Naive thymus-derived CD4-positive, alpha-beta T cell (primary cell): ENCODE measurements around the gene KLF16. TPM values are rescaled to one million over a fixed set of nuclear protein-coding genes. Genes with fewer than 3 reads are reported as not detected.
A peak's percentile ranks its signal among the peaks of the same experiment; 100 is the strongest.

Source experiments
- ATAC-seq: fragments of 150-1000 bp; cut with Tn5 transposase; 2 replicates; pipeline ENCODE4 v1.10.0; 2021; ENCODE audit warnings: mild to moderate bottlenecking, moderate library complexity
- CTCF ChIA-PET: fragments of 350-600 bp; sonication (Branson Sonifier 250); formaldehyde crosslinking; loops from one replicate; lab custom pipeline; 2021; ENCODE audit warnings: antibody characterized with exemption; lab: Charles Lee
- POLR2A ChIA-PET: fragments of 350-600 bp; sonication (Branson Sonifier 250); formaldehyde crosslinking; loops from one replicate; lab custom pipeline; 2021; ENCODE audit warnings: antibody characterized with exemption, inconsistent platforms; lab: Charles Lee
- DNase-seq, 9 donors: peaks; one replicate each; pipeline versions ENCODE4 v3.0.0 to v3.0.0-alpha.2; 2020 to 2022; ENCODE audit warnings: mixed read lengths in 1 of 9
- H3K27ac ChIP-seq: one replicate; pipeline ENCODE4 v1.7.0; 2013; ENCODE audit warnings: mild to moderate bottlenecking, low read depth, low read length, moderate library complexity
- H3K27me3 ChIP-seq, 2 donors: one replicate each; pipeline ENCODE4 v1.7.0; 2013; ENCODE audit warnings: low read length in 2 of 2, mild to moderate bottlenecking in 2 of 2, moderate library complexity in 2 of 2; ENCODE audit not compliant: control insufficient read depth in 2 of 2, insufficient read depth in 2 of 2
- H3K36me3 ChIP-seq, 3 experiments: 1 replicate in 2 of 3; 2 replicates in 1 of 3; pipeline ENCODE4 v1.7.0; 2013; ENCODE audit warnings: low read length in 3 of 3, mild to moderate bottlenecking in 3 of 3, moderate library complexity in 1 of 3; ENCODE audit not compliant: insufficient read depth in 3 of 3, control insufficient read depth in 2 of 3
- H3K4me1 ChIP-seq, 2 donors: one replicate each; pipeline ENCODE4 v1.7.0; 2013; ENCODE audit warnings: low read length in 2 of 2, mild to moderate bottlenecking in 2 of 2, moderate library complexity in 1 of 2; ENCODE audit not compliant: control insufficient read depth in 2 of 2, insufficient read depth in 2 of 2
- H3K4me3 ChIP-seq: 2 replicates; pipeline ENCODE4 v1.7.0; 2013; ENCODE audit warnings: mild to moderate bottlenecking, low read length
- H3K9me3 ChIP-seq, 3 experiments: 1 replicate in 2 of 3; 2 replicates in 1 of 3; pipeline ENCODE4 v1.7.0; 2013; ENCODE audit warnings: low read length in 3 of 3; ENCODE audit not compliant: control insufficient read depth in 2 of 3
- H3K27ac Mint-ChIP-seq, 9 donors: one replicate each; pipeline ENCODE4 v1.8.0; 2020 to 2022; ENCODE audit warnings: mixed read lengths in 9 of 9, mild to moderate bottlenecking in 8 of 9, moderate library complexity in 5 of 9, inconsistent platforms in 2 of 9
- H3K27me3 Mint-ChIP-seq, 5 donors: one replicate each; pipeline ENCODE4 v1.8.0; 2021 to 2022; ENCODE audit warnings: mixed read lengths in 5 of 5, mild to moderate bottlenecking in 1 of 5
- H3K36me3 Mint-ChIP-seq, 5 donors: one replicate each; pipeline ENCODE4 v1.8.0; 2020 to 2022; ENCODE audit warnings: mixed read lengths in 5 of 5, mild to moderate bottlenecking in 3 of 5, inconsistent platforms in 1 of 5
- H3K4me1 Mint-ChIP-seq, 7 donors: one replicate each; pipeline ENCODE4 v1.8.0; 2020 to 2022; ENCODE audit warnings: mixed read lengths in 7 of 7, mild to moderate bottlenecking in 3 of 7, inconsistent platforms in 1 of 7
- H3K4me3 Mint-ChIP-seq, 10 donors: one replicate each; pipeline ENCODE4 v1.8.0; 2020 to 2022; ENCODE audit warnings: mild to moderate bottlenecking in 10 of 10, mixed read lengths in 10 of 10, moderate library complexity in 6 of 10, inconsistent platforms in 2 of 10
- H3K9me3 Mint-ChIP-seq, 11 donors: one replicate each; pipeline ENCODE4 v1.8.0; 2020 to 2022; ENCODE audit warnings: mixed read lengths in 11 of 11, mild to moderate bottlenecking in 4 of 11, inconsistent platforms in 1 of 11, moderate library complexity in 1 of 11
- intact Hi-C, 2 donors: fragments of 100-400 bp; cut with micrococcal nuclease; formaldehyde crosslinking; loops; one replicate each; pipeline ENCODE4 v1.15.1; 2023
- polyA plus RNA-seq, 2 donors: library from polyadenylated mRNA; unstranded; fragments of 300-500 nt; fragmentation: Illumina TruSeq; gene quantifications; one replicate each; pipeline ENCODE4 v1.2.3, GENCODE V29; 2021
- total RNA-seq, 6 experiments: library from RNA in 5 of 6; stranded (reverse) in 5 of 6; gene quantifications; 1 replicate in 5 of 6; 2 replicates in 1 of 6; pipeline ENCODE4 v1.2.3 and lab custom pipeline; 2021 to 2026

KLF16 gene
- total and polyA plus RNA-seq, 7 experiments from 2014 or later: 0.41 to 65.2 (median 20.8) TPM

GRCh38 chr19:1856698-1857603 is 6.4 kb downstream of the KLF16 start:
- Mint-ChIP-seq H3K9me3 (peaks cover 0 to 2% (median 0%) of the 10 kb centered on the region in 11 donors), H3K4me3 (peak overlapping the region; percentile 79 to 91 (median 87)), H3K36me3 (peaks cover 0 to 2% (median 0%) of the 10 kb centered on the region in 5 donors), H3K27me3 (no peaks in the 10 kb centered on the region), H3K4me1 (peaks cover 10 to 72% (median 56%) of the 10 kb centered on the region in 7 donors), H3K27ac (peak overlapping the region; percentile 82 to 97 (median 92))
- Histone ChIP-seq H3K27ac (peak overlapping the region; percentile 93), H3K4me1 (peaks cover 34 to 85% of the 10 kb centered on the region in 2 donors), H3K27me3 (no peaks in the 10 kb centered on the region), H3K36me3 (peaks cover 0 to 3% (median 0%) of the 10 kb centered on the region in 3 experiments), H3K9me3 (no peaks in the 10 kb centered on the region), H3K4me3 (peak overlapping the region; percentile 84)
- POLR2A ChIA-PET: interaction anchor here (0.6 to 2.8 kb wide), 17 partner anchors 8 to 1094 kb away, joined by 3 to 21 read pairs (median 3); partner anchors contain the start of genes ABHD17A, AP3D1, CIRBP and GADD45B
- DNase-seq (peak in 4 of 9 donors; percentile 38 to 65 (median 40)), ATAC-seq (peak; percentile 26)
- CTCF ChIA-PET: interaction anchor here (0.6 to 1.0 kb wide), 4 partner anchors 11 to 45 kb away, joined by 3 to 5 read pairs (median 4); no protein-coding TSS in a partner anchor
- intact Hi-C loops: loop anchor here in 1 of 2 donors (10.0 kb wide), 1 partner anchor 592 kb away; the partner anchor contains the start of gene CIRBP

- CTCF ChIA-PET: interaction anchor here (0.6 kb wide), 1 partner anchor 18 kb away, joined by 5 read pairs; no protein-coding TSS in a partner anchor
- peak in 1 of 9 donors; percentile 28 for DNase-seq
These were observed 7.1 kb downstream of the KLF16 start for GRCh38 chr19:1856345-1856697.

GRCh38 chr19:1855828-1856255 is 7.5 kb downstream of the KLF16 start:
- H3K4me1 ChIP-seq: peaks cover 28 to 82% of the 10 kb centered on the region in 2 donors
- intact Hi-C loops: loop anchor here (1.0 to 10.0 kb wide), 4 partner anchors 7 to 591 kb away; partner anchors contain the start of genes ATP8B3 (in 1 of the 2), CIRBP (in 1 of the 2) and KLF16 (in 1 of the 2)
- ChIA-PET POLR2A (interaction anchor here (0.5 to 2.8 kb wide), 9 partner anchors 9 to 1095 kb away, joined by 3 to 21 read pairs (median 3); partner anchors contain the start of gene CIRBP), CTCF (interaction anchor here (0.6 kb wide), 1 partner anchor 18 kb away, joined by 5 read pairs; no protein-coding TSS in a partner anchor)
- Mint-ChIP-seq H3K4me3 (peak overlapping the region; percentile 79 to 91 (median 87)), H3K36me3 (peaks cover 0 to 2% (median 0%) of the 10 kb centered on the region in 5 donors), H3K9me3 (no peaks in the 10 kb centered on the region), H3K27me3 (no peaks in the 10 kb centered on the region), H3K4me1 (peaks cover 9 to 68% (median 51%) of the 10 kb centered on the region in 7 donors), H3K27ac (peak overlapping the region; percentile 82 to 96 (median 91))
- H3K4me3 ChIP-seq: peak overlapping the region; percentile 84
- ATAC-seq: peak; percentile 6
- H3K27ac ChIP-seq: peak overlapping the region; percentile 93
- H3K36me3 ChIP-seq: peaks cover 0 to 3% (median 0%) of the 10 kb centered on the region in 3 experiments
- no peaks in the 10 kb centered on the region for H3K27me3 ChIP-seq
- DNase-seq: peak in 4 of 9 donors; percentile 36 to 45 (median 41)
- H3K9me3 ChIP-seq: no peaks in the 10 kb centered on the region

More at GRCh38 chr19:1856345-1856697, 7.1 kb downstream of the KLF16 start:
- intact Hi-C loops: loop anchor here in 1 of 2 donors (10.0 kb wide), 1 partner anchor 592 kb away; the partner anchor contains the start of gene CIRBP
- POLR2A ChIA-PET: interaction anchor here (0.6 to 2.8 kb wide), 11 partner anchors 8 to 1094 kb away, joined by 3 to 21 read pairs (median 5); partner anchors contain the start of genes ABHD17A and CIRBP
- Mint-ChIP-seq H3K27ac (peak overlapping the region; percentile 82 to 96 (median 91)), H3K9me3 (peaks cover 0 to under 1% (median 0%) of the 10 kb centered on the region in 11 donors), H3K4me3 (peak overlapping the region; percentile 79 to 91 (median 87)), H3K27me3 (no peaks in the 10 kb centered on the region), H3K4me1 (peaks cover 7 to 68% (median 51%) of the 10 kb centered on the region in 7 donors), H3K36me3 (peaks cover 0 to 2% (median 0%) of the 10 kb centered on the region in 5 donors)
- H3K27ac ChIP-seq: peak overlapping the region; percentile 93
- no peaks in the 10 kb centered on the region for H3K9me3 ChIP-seq
- ATAC-seq: no peak
- H3K4me1 ChIP-seq: peaks cover 28 to 84% of the 10 kb centered on the region in 2 donors
- H3K4me3 ChIP-seq: peak overlapping the region; percentile 84
- peaks cover 0 to 3% (median 0%) of the 10 kb centered on the region in 3 experiments for H3K36me3 ChIP-seq
- H3K27me3 ChIP-seq: no peaks in the 10 kb centered on the region

GRCh38 chr19:1855040-1855827 is 8.1 kb downstream of the KLF16 start:
- peak overlapping the region; percentile 84 for H3K4me3 ChIP-seq
- CTCF ChIA-PET: no interaction called here
- peaks cover 28 to 76% of the 10 kb centered on the region in 2 donors for H3K4me1 ChIP-seq
- H3K9me3 ChIP-seq: no peaks in the 10 kb centered on the region
- peaks cover 0 to 3% (median 0%) of the 10 kb centered on the region in 3 experiments for H3K36me3 ChIP-seq
- H3K27ac ChIP-seq: peak overlapping the region; percentile 93
- ATAC-seq (peak; percentile 78), DNase-seq (peak; percentile 58 to 89 (median 73))
- peaks cover 11 to 66% (median 51%) of the 10 kb centered on the region in 7 donors for H3K4me1 Mint-ChIP-seq
- no peaks in the 10 kb centered on the region for H3K9me3 Mint-ChIP-seq
- H3K4me3 Mint-ChIP-seq: peak overlapping the region; percentile 79 to 91 (median 87)
- H3K27ac Mint-ChIP-seq: peak overlapping the region; percentile 82 to 96 (median 91)
- H3K36me3 Mint-ChIP-seq: peaks cover 0 to 2% (median 0%) of the 10 kb centered on the region in 5 donors
- H3K27me3 ChIP-seq: no peaks in the 10 kb centered on the region
- H3K27me3 Mint-ChIP-seq: no peaks in the 10 kb centered on the region
- POLR2A ChIA-PET: interaction anchor here (0.5 to 2.8 kb wide), 6 partner anchors 8 to 48 kb away, joined by 3 to 21 read pairs (median 4); no protein-coding TSS in a partner anchor
- intact Hi-C loops: loop anchor here (1.0 to 10.0 kb wide), 4 partner anchors 8 to 590 kb away; partner anchors contain the start of genes ATP8B3 (in 1 of the 2), CIRBP (in 1 of the 2) and KLF16 (in 1 of the 2)

GRCh38 chr19:1854542-1855039 is 8.8 kb downstream of the KLF16 start:
- no peaks in the 10 kb centered on the region for H3K9me3 ChIP-seq
- no peaks in the 10 kb centered on the region for H3K27me3 ChIP-seq
- no peaks in the 10 kb centered on the region for H3K9me3 Mint-ChIP-seq
- peaks cover 28 to 69% of the 10 kb centered on the region in 2 donors for H3K4me1 ChIP-seq
- peaks cover 11 to 66% (median 50%) of the 10 kb centered on the region in 7 donors for H3K4me1 Mint-ChIP-seq
- peak overlapping the region; percentile 53 to 93 (median 89) for H3K27ac Mint-ChIP-seq
- H3K27ac ChIP-seq: peak overlapping the region; percentile 93
- peak overlapping the region in 9 of 10 donors; percentile 75 to 91 (median 87) for H3K4me3 Mint-ChIP-seq
- ChIA-PET POLR2A (interaction anchor here (0.6 to 1.0 kb wide), 3 partner anchors 47 to 603 kb away, joined by 3 read pairs; no protein-coding TSS in a partner anchor), CTCF (no interaction called here)
- H3K27me3 Mint-ChIP-seq: no peaks in the 10 kb centered on the region
- peaks cover 0 to 2% (median 0%) of the 10 kb centered on the region in 5 donors for H3K36me3 Mint-ChIP-seq
- no peak for ATAC-seq
- H3K4me3 ChIP-seq: peak overlapping the region; percentile 30
- peak in 1 of 9 donors; percentile 24 for DNase-seq
- intact Hi-C loops: loop anchor here (1.0 to 10.0 kb wide), 4 partner anchors 9 to 590 kb away; partner anchors contain the start of genes ATP8B3 (in 1 of the 2), CIRBP (in 1 of the 2) and KLF16 (in 1 of the 2)
- peaks cover 0 to 3% (median 0%) of the 10 kb centered on the region in 3 experiments for H3K36me3 ChIP-seq
